CD4-positive, alpha-beta T cell treated with Interferon alpha-2 for 1 hour (primary cell): ENCODE data around the gene SCO1.
"Not testable (repeated sequence)": the region's sequence is repeated elsewhere in the genome, so short reads cannot be mapped to it uniquely, and the experiment has no call there.

Experiments
- DNase-seq, 2 donors: peaks; one replicate each; pipeline ENCODE4 v3.0.0-alpha.2; 2020 to 2022

The SCO1 gene

DNA sequence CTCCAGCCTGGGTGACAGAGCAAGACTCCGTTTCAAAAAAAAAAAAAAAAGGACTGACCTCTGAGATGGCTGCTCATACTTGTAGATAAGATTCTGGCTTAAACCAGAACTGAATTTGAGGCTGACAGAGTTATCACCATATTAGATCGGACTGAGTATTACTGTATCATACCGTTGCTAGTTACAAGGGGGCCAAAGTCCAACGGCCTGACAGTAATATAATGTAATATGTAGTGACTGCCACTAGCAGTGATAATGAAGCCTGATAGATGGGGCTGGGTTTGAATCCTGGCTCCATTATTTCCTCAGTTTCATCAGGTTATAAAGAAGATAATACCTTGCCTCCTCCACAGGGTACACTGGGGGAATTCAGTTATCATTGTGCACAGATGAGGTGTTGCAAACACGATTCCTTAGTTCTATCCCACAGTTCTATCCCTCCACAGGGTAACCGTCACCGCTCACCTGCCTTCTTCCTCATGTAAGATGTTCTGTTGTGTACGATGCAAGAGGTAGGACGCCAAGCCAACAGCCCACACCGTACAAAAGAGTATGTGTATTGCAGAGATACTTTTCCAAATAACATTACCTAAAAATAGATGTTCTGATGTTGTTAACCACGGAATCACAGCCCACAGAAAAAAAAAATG is 27.3 kb upstream of the SCO1 start:
- no peak for DNase-seq

DNA sequence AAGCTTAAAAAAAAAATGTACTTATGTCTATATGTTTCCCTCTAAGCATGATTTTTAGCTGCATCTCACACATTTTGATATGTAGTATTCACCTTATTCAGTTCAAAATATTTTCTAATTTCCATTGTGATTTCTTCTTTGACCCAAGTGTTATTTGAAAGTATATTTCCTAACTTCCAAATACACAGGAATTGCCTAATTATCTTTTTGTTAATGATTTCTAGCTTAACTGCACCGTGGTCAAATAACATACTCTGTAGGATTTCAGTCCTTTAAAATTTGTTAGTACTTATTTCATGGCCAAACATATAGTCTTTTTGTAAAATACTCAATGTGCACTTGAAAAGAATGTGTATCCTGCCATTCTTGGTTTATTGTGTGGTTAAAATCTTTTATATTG is 21.2 kb upstream of the SCO1 start:
- no peak for DNase-seq

DNA sequence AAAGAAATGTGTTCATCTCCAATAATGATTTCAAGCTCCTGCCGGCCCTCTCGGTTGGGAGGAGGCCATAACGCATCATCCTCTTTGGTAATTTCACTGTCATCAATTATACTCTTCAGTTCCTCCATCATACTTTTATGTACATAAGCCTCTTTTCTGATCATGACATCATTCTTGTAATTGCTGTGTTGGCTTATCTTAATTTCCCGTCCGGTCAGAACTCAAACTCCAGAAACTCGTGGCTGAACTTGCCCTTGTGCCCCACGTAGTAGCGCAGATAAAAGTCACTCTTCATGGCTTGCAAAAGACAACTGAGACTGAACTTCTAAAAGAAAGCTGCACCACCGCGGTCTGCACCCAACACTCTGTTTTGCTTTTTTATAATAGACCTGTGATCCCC is 18.9 kb upstream of the SCO1 start:
- no peak for DNase-seq

DNA sequence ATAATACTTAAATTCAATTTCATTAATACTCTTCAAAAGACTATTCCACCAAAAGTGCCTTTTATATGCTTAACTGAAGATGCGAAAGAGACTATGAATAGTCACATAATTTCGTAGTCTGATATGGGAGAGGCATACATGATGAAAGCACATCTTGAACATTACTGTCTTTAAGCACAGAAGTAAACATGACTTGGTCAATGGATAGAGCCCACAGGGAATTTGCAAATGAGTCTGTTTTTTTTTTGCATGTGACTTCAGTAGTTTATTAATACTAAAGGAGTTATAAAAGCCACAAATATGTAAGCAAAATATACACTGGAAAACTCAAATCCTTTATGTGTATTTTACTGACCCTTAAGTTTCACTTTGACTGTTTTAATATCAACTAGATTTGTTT is 16.0 kb upstream of the SCO1 start:
- DNase-seq, result no peak

DNA sequence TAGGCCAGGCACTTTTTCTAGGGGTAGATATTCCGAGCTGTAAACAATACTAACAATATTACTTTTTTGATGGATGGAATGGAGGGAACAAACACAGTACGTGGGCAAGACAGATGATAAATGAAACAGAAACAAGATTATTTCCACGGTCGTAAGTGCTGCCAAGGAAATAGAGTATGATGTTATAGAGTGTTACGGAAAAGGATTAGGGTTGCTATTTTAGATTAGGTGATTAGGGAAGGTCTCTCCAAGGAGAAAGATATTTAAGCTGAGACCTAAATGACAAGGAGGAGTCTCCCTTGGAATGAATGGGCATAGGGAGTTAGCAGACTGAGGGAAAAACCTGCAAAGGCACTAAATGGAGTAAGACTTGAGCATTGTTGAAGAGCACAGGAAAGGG is 8.4 kb upstream of the SCO1 start:
- no peak for DNase-seq

DNA sequence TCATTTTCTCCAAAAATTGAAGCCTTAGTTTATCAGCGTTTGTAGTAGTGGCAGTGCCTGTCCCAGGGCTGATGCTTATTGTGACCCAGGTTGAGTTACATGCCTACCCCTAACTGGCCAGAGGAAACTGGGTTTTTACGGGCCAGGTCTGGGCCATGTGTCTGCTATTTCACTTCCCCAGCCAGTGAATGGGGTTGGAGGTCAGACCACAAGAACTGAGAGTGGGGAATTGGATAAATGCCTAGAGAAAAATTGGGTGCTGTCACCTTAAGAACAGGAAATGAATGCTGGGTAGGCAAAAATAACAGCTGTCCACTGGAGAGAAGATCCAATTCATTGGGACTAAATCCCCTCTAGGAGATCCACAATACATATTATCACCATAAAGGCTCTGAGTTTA is 5.2 kb upstream of the SCO1 start:
- DNase-seq, result no peak

DNA sequence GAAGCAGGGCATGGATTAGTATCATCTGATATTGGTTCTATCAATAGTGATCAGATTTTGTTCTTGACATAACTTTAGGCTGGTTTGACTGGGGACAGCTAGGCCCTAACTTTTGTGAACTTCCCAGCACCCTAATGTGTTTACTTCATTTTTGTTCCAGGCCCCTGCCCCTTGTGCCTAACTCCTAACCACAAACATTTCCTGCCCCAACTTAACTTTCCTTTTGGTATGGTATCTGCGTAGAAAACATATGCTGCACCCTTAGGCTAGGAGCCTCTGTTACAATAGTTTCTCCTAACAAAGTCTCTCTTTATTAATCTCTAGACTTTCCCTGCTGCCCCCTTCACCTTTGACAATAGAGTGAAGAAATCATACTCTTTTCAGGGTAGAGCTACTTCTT is 2.5 kb upstream of the SCO1 start:
- peak; percentile 10 to 52 for DNase-seq

DNA sequence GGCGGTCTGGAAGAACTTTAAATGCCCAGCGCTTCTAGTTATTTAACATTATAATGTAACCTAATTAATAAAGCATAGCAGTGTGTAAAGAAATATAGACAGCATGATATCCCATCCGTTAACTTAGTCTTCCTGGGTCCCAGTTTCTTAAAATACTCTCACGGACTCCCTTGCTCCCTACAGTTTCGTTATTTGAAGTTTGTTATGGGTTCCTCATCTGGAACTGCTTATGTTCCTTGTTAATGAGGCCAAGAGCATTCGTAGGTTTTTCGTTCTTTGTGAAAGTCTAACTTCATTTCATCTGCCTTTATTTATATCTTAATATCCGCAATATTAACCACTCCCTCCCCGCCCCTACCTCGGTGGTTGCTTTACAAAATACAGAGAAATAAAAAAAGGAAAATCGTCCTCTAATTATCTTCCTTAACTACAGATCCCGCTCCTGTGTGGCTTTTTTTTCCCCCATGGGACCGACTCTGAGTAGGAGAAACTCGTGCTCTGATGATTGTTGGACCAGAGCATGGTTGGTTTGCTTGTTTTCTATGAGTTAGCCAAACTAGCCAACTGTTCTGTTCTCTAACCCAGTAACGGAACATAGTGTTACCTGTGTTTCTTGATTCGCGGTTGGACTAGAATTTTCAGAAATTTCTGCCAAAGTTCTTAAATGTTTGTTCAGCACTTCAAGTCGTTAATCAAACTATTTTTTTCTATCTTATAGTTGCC is 924 bp upstream of the SCO1 start:
- DNase-seq, result no peak

DNA sequence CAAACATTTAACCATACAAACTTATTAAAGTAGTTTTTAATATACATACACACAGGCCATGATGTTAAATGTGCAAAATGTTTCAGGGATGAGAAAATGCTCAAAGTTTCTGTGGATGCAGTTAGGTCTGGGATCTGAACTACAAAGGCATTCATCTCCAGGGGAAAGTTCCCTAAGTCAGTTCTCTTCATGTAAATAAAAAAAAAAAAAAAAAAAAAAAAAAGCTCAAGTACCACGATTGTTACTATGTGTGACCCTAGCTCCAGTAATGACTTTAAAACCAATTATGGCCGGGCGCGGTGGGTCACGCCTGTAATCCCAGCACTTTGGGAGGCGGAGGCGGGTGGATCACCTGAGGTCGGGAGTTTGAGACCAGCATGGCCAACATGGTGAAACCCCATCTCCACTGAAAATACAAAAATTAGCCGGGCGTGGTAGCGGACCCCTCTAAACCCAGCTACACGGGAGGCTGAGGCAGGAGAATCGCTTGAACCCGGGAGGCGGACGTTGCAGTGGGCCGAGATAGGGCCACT is 1.4 kb downstream of the SCO1 start:
- DNase-seq, result not testable (repeated sequence)

DNA sequence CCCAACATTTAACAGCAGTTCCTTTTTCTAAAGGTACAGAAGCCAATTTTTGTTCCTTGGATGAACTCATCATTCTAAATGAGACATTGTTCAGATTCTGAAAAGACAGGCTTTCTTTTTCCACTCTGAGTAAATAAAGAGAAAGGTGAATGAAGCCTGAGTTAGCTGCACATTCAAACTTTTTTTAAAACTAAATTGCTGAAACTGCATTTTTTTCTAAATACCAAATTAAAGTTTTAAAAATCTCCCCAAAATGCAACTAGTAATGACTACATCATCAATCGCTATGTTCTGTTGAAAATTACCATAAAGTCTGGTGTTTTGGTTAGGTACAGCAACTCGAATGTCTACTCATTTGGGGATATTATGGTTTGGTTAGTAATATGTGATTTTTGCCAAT is 9.8 kb downstream of the SCO1 start:
- DNase-seq, result no peak

DNA sequence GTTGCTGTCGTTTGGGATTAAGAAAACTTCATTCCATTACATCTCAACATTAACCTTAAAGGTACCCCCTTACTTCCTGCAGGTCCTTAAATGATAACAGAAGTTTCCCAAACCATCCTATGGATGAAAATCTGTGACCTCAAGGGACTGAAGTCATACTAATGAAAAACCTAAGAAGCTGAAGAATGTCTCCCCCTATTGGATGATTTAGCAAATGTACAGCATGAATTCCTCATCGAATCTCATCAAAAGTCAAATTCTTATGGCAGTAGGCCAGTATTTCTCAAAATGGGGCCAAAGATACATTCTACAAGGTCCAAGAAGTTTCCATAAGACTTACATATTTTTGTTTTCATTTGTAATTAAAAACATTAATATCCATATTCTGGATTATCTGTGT is 13.5 kb downstream of the SCO1 start:
- peak in 1 of 2 donors; percentile 21 for DNase-seq

DNA sequence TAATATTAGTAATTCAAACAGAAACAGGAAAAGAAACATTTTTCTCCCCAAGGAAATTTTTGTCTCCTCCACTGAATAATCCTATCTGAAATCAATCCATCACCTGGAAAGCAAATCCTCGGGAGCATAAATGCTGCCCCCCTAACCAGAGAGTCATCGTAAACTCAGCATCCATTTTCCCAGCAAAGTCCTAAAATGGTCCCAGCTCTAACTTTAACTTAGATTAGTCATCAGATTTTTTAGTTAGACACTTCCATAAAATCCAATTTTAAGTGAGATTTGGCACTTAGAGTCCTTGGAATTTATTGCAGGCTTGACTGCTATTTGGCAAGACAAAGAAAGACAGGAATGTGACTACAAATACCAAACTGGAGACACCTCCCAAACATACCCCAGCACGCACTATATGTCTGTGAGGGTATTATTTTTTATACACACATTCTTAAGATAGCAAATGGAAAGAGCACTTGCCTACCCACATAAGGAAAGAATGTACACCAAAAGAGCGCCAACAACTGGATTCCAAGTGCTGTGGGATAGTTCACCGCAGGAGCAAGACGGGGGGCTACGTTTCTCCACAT is 15.4 kb downstream of the SCO1 start:
- DNase-seq, result no peak

DNA sequence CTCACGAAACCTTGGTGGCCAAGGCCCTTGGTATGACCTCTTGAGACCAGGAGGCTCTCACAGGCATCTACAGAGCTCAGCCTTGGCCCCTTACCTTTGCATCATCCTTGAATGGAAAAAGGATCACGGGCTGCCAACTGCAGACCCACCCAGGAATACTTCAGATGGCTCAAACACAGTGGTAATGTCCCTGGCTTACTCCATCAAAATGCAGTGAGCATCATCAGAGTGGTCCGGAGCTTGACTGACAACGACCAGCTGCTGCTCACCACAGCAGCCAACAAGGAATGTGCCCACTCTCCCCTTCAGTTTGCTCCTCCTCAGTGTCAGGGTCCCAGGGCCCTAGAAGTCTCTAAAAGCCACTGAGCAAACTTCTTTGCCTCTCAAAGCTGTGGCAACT is 22.6 kb downstream of the SCO1 start:
- no peak for DNase-seq

DNA sequence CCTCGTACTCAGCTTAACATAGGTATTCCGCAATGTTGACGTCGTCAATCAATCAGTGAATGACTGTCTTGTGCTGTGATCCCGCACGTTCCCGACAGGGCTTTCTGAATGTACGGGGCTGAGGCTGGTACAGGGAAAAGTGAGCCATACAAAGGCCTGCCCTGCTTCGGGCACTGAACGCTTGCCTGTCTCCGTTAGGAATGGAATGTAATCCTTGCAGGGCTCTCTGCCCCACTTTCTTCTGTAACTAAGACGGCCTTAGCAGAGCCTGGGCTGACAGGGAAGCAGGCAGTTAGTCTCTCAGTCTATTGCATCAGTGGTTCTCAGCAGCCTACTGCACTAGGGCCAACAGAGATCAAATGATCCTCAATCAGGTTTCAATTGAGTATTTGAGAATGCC is 24.0 kb downstream of the SCO1 start:
- no peak for DNase-seq

DNA sequence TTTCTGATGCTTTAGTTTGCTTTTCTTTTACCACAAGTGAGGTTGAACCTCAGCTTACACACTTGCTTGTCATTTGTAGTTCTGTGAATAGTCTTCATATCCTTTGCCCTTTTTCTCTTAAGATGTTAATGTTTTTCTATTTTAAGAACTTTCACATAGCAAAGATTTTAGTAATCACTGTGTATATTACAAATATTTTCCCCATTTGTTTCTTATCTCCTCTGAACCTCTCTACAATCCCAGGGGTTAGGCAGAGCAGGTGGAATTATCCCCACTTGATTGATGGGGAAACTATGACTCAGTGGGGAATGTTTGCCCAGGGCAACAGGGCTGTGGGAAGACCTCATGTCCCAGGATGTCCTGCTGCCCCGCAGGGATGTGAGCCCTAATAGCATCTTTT is 28.6 kb downstream of the SCO1 start:
- no peak for DNase-seq

DNA sequence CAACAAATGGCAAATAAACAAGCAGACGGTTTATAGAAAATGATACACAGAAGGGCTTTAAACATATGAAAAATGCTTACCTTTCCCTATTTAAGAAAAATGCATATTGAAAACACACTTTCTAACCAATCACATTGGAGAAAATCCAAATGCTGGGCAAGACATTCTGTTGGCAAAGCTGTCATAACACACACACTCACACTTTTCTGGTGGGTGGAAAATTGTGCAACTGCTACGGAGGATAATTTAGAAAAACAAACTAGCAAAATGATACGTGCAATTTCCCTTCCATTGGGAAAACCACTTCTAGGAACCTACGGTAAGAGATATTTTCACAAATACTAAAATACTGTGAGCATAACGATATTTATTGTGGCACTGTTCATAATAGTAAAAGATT is 30.4 kb downstream of the SCO1 start:
- no peak for DNase-seq

DNA sequence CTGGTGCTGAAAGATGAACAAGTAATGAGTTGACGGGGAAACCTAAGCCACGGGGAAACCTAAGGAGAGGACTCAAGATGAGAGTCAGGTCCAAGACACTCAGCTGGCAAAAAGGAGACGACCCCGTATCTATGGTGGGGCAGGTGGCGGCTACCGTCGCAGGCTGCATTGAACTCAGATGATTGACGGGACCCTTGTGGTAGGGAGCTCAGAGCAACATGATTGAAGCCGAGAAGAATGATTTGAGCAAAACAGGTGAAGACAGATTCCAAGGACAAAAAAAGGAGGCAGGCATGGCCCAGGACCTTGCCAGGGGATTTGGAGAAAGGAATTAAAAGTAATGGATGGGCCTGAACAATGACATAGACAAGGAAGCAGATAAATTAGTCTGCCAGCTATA is 32.8 kb downstream of the SCO1 start:
- DNase-seq, result no peak

DNA sequence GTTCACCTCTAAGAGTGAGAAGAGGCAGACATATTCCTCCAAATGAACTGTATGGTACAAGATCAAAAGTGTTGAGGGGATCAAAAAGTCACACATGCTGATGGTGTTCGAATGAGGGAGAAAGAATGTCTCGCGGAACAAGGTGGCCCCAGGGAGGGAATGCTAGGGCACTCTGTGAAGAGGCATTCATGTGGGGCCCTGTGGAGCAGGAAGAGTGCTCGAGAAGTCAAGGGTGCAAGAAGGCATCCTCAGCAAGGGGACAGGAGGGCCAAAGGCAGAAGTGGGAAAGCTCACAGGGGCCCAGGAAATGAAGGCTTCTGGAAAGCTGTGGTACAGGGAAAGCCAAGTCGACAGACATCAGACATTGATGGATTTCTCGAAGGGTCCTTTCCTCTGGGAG is 34.1 kb downstream of the SCO1 start:
- no peak for DNase-seq

DNA sequence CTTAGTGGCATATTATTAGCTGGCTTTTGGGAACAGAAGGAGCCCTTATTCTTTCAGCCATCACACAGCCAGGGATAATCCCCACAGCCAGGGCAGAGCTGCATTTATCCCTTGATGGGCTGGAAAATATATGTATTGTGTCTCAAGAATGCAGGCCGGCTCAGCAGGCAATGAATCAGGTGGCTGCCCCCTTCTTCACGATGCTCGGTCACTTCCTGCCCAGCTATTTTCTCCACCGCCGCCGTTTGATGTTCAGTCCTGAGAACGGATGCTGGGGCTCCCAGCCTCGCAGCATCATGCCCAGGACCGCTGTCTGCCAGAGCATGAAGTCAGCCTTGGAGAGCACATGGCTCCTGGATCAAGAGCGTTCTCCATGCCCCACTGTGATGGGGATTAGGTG is 35.9 kb downstream of the SCO1 start:
- no peak for DNase-seq

DNA sequence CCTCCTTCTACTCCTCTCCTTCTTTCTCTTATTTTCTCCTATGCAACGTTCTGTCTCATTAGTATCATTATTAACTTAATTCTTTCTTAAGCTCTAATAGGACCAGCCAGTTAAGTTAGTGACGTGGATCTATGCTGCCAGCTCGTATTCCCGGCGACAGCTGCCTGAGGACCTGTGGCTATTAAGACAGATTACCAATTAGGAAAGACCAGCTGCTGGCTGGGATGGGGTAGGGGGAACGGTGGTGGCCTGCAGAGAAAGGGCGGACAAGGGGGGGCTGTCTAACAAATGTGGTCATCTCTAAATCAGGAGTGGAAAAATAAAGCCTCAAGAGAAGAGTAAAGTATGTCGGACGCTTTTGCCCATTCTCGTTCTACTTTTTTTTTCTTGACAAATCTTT is 39.5 kb downstream of the SCO1 start:
- no peak for DNase-seq

DNA sequence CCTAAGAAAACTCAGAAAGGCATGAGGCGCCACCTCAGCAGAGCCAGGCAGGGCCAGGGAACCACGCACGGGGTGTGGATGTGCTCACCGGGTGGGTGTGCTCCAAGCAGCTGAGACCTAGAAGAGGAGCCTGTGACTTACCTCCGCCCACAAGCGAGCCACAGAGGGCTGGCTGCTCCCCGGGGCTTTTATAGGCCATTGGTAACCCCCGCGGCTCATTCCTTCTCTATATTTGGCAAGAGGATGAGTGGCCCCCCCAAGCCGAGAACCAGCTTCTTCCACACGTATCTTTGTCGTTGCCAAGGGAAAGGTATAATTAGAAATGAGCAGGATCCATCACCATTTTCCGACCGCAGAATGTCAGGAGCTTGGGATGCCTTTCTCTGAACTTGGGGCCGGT is 40.2 kb downstream of the SCO1 start, which contains the start of gene MYH3:
TSS of gene MYH3 (minus strand) at position 162 of the 400 bp plus-strand sequence. CDS start 2,245 bp downstream, outside the sequence.
- no peak for DNase-seq

DNA sequence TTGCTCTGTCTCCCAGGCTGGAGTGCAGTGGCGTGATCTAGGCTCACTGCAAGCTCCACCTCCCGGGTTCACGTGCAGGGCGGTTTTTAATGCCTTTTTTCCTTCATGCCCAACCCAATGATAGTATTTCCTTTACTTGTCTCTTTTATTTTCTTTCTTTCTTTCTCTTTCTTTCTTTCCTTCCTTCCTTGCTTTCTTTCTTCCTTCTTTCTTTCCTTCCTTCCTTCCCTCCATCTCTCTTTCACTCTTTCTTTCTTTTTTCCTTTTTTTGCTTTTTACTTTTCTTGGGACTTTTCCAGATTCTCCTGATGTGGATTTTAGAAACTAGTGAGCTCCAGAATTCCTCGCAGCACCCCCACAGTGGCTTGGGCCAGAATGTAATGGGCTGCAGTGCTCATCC is 43.3 kb downstream of the SCO1 start:
- no peak for DNase-seq

DNA sequence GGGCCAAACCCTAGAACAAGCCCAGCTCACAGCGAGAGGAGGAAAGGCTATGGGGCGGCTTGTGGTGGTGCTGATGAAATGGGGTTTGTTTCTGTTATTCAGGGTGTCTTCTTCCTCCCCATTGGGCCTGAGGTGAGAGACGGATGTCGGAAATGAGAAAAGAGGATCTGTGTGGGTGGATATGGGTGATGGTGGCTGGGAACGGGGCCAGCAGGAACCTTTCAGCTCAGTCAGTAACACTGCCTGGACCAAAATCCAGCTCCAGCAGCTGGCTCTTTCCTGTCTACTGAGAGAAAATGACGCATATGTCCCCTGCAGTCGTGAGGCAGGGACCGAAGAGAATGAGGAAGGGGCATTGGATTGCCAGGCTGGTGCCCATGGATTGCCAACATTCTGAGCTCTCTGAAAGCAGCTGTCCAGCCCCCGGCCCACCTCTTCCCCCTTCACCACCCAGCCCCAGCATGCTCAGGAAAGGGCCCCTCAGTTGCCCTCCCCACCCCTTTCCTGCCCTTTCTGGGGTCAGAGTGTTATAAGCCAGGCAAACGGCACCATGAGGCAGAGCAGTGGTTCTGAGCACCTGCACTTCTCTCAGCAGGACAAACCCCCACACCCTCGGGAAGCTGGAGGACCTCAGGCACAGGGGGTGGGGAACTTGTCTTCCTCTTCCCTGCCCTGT is 44.2 kb downstream of the SCO1 start:
- no peak for DNase-seq

DNA sequence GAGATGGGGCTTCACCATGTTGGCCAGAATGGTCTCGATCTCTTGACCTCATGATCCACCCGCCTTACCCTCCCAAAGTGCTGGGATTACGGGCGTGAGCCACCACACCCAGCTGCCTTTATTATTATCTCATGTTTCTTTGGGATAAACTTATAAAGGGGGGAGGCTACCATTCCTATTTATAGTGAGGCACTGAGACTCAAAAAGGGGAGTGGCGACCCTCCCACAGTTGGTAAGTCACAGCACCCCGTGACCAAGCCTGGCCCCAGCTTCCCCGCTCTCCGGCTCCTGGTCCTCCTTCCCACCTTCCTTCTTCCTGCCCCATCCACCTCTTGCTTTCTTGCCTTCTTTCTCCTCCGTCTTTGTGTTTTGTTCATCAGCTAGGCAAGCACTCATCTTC is 45.4 kb downstream of the SCO1 start:
- DNase-seq, result no peak
